K562 (cell line): ENCODE results near the gene EBF4. TPM values are rescaled to one million over a fixed set of nuclear protein-coding genes. Genes with fewer than 3 reads are reported as not detected.

ENCODE experiments used
- C11orf30 ChIP-seq: fragments of 450-650 bp; IDR thresholded peaks from 2 replicates; pipeline ENCODE4 v1.6.1; 2016; ENCODE audit warnings: low read depth, mild to moderate bottlenecking
- FUS ChIP-seq: fragments of 200-400 bp; formaldehyde crosslinking; optimal IDR thresholded peaks from 2 replicates; pipeline ENCODE3; 2017; ENCODE audit warnings: low read depth, low read length
- GABPB2 ChIP-seq: fragments of 250-450 bp; sonication (Bioruptor Pico); conservative IDR thresholded peaks from 2 replicates; pipeline ENCODE4 v1.5.1; 2021; ENCODE audit warnings: mild to moderate bottlenecking
- GTF2E2 ChIP-seq: fragments of 200-800 bp; sonication (Bioruptor generic); IDR thresholded peaks from 2 replicates; pipeline ENCODE4 v1.6.1; 2016; ENCODE audit warnings: missing genetic modification characterization, missing compliant biosample characterization
- JUNB ChIP-seq: fragments of 450-650 bp; formaldehyde crosslinking; conservative IDR thresholded peaks from 2 replicates; pipeline ENCODE4 v1.4.0; 2020; ENCODE audit warnings: mild to moderate bottlenecking
- KAT2B ChIP-seq: IDR thresholded peaks from one replicate; pipeline ENCODE4 v1.6.1; 2012; ENCODE audit warnings: low read depth, mild to moderate bottlenecking, control low read depth, inconsistent platforms, low read length, moderate library complexity
- LCOR ChIP-seq: sonication (generic); formaldehyde crosslinking; IDR thresholded peaks from 2 replicates; pipeline ENCODE4 v1.8.0; 2022; ENCODE audit warnings: mild to moderate bottlenecking, missing genetic modification reagents
- POLR2B ChIP-seq: fragments of 450-650 bp; IDR thresholded peaks from 2 replicates; pipeline ENCODE4 v1.6.1; 2018; ENCODE audit warnings: low read depth; ENCODE audit not compliant: partially characterized antibody
- POLR2G ChIP-seq: fragments of 200-400 bp; formaldehyde crosslinking; IDR thresholded peaks from 2 replicates; pipeline ENCODE4 v1.6.1; 2017; ENCODE audit warnings: low read depth, mild to moderate bottlenecking, antibody characterized with exemption, low read length, moderate library complexity
- RCOR1 ChIP-seq, 2 experiments: IDR thresholded peaks; 2 replicates each; pipeline ENCODE4 v1.6.1; 2012; ENCODE audit warnings: low read depth in 2 of 2, low read length in 2 of 2, borderline replicate concordance in 1 of 2, improper control_type of control experiment in 1 of 2
- SREBF1 ChIP-seq: fragments of 150-350 bp; IDR thresholded peaks from 2 replicates; pipeline ENCODE4 v1.6.1; 2014; ENCODE audit warnings: antibody characterized with exemption, low read depth, low read length, borderline replicate concordance
- TARDBP ChIP-seq: fragments of 450-650 bp; IDR thresholded peaks from 2 replicates; pipeline ENCODE4 v1.6.1; 2016
- TBP ChIP-seq: optimal IDR thresholded peaks from 2 replicates; pipeline ENCODE3; 2011; ENCODE audit warnings: low read depth, low read length, improper control_type of control experiment
- YBX1 ChIP-seq: fragments of 450-650 bp; IDR thresholded peaks from 2 replicates; pipeline ENCODE4 v1.7.1; 2016; ENCODE audit warnings: mild to moderate bottlenecking
- ZC3H11A ChIP-seq: IDR thresholded peaks from 2 replicates; pipeline ENCODE4 v1.6.1; 2012; ENCODE audit warnings: low read depth, low read length, improper control_type of control experiment
- ZFP36 ChIP-seq: fragments of 150-350 bp; IDR thresholded peaks from 2 replicates; pipeline ENCODE4 v1.6.1; 2018; ENCODE audit warnings: low read length, low read depth; ENCODE audit not compliant: partially characterized antibody
- ZNF3 ChIP-seq: fragments of 250-450 bp; sonication (Bioruptor Pico); IDR thresholded peaks from 2 replicates; pipeline ENCODE4 v1.5.0; 2021; ENCODE audit warnings: mild to moderate bottlenecking, moderate library complexity
- ZNF699 ChIP-seq: fragments of 250-450 bp; sonication (Bioruptor Pico); IDR thresholded peaks from 2 replicates; pipeline ENCODE4 v1.8.0; 2021; ENCODE audit warnings: mild to moderate bottlenecking, moderate library complexity; ENCODE audit not compliant: insufficient replicate concordance
- ZNF778 ChIP-seq: fragments of 450-650 bp; formaldehyde crosslinking; IDR thresholded peaks from 2 replicates; pipeline ENCODE4 v1.4.0; 2020; ENCODE audit warnings: mild to moderate bottlenecking, moderate library complexity
- ZZZ3 ChIP-seq: fragments of 450-650 bp; IDR thresholded peaks from 2 replicates; pipeline ENCODE4 v1.6.1; 2016; ENCODE audit warnings: antibody characterized with exemption, mild to moderate bottlenecking, moderate library complexity
- polyA plus RNA-seq, 8 experiments: library from polyadenylated mRNA; depleted of rRNA in 4 of 8; stranded (reverse) in 5 of 8; unstranded in 3 of 8; fragments of >200 nt; fragmentation: Nextera tagmentation in 2 of 8; fragmentation: Illumina TruSeq in 1 of 8; extraction: Ambion mirVana in 2 of 8; extraction: Trizol in 1 of 8; gene quantifications; 2 replicates each; pipeline versions ENCODE4 v1.2.1 to v1.2.3, GENCODE V29; 2011 to 2014; ENCODE audit warnings: inconsistent platforms in 1 of 8, missing spikeins in 1 of 8
- total RNA-seq, 7 experiments: library from RNA; depleted of rRNA in 6 of 7; stranded (reverse); fragments of >200 nt in 6 of 7; fragmentation: Illumina TruSeq in 2 of 7; extraction: Trizol in 2 of 7; gene quantifications; 2 replicates each; pipeline versions ENCODE4 v1.2.1 to v1.2.3, GENCODE V29; 2011 to 2021; ENCODE audit warnings: low replicate concordance in 1 of 7
- TF ChIP-seq, protein P1 (sequence below): sonication (generic); formaldehyde crosslinking; IDR thresholded peaks from 2 replicates; pipeline ENCODE4 v1.8.1; 2022; ENCODE audit warnings: missing genetic modification reagents
- TF ChIP-seq, protein P2 (sequence below): IDR thresholded peaks from 2 replicates; pipeline ENCODE4 v1.6.1; 2016; ENCODE audit warnings: missing genetic modification characterization, missing compliant biosample characterization
- TF ChIP-seq, protein P3 (sequence below), 2 experiments: fragments of 450-650 bp in 1 of 2; sonication (generic) in 1 of 2; formaldehyde crosslinking; conservative IDR thresholded peaks; 2 replicates each; pipeline versions ENCODE4 v1.4.0 to v1.8.1; 2020 to 2022; ENCODE audit warnings: mild to moderate bottlenecking in 1 of 2, missing genetic modification reagents in 1 of 2
- TF ChIP-seq, protein P4 (sequence below): fragments of 450-650 bp; formaldehyde crosslinking; IDR thresholded peaks from 2 replicates; pipeline ENCODE4 v1.4.0; 2022; ENCODE audit warnings: missing genetic modification characterization

Gene EBF4
- total and polyA plus RNA-seq, 9 of the 15 experiments (the other 6 are each of a cell fraction or from before 2014, with no cell fraction given) = 0.09 TPM; not detected in 8

- TF ChIP-seq GABPB2 (CRISPR knock-in tag) = no peak
- TF ChIP-seq ZNF699 = no peak
- peak; percentile 87 for TF ChIP-seq FUS
- TF ChIP-seq POLR2G = peak; percentile 99
- TF ChIP-seq, protein P1, sequence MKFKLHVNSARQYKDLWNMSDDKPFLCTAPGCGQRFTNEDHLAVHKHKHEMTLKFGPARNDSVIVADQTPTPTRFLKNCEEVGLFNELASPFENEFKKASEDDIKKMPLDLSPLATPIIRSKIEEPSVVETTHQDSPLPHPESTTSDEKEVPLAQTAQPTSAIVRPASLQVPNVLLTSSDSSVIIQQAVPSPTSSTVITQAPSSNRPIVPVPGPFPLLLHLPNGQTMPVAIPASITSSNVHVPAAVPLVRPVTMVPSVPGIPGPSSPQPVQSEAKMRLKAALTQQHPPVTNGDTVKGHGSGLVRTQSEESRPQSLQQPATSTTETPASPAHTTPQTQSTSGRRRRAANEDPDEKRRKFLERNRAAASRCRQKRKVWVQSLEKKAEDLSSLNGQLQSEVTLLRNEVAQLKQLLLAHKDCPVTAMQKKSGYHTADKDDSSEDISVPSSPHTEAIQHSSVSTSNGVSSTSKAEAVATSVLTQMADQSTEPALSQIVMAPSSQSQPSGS = no peak
- TF ChIP-seq KAT2B = no peak
- TF ChIP-seq, protein P2, sequence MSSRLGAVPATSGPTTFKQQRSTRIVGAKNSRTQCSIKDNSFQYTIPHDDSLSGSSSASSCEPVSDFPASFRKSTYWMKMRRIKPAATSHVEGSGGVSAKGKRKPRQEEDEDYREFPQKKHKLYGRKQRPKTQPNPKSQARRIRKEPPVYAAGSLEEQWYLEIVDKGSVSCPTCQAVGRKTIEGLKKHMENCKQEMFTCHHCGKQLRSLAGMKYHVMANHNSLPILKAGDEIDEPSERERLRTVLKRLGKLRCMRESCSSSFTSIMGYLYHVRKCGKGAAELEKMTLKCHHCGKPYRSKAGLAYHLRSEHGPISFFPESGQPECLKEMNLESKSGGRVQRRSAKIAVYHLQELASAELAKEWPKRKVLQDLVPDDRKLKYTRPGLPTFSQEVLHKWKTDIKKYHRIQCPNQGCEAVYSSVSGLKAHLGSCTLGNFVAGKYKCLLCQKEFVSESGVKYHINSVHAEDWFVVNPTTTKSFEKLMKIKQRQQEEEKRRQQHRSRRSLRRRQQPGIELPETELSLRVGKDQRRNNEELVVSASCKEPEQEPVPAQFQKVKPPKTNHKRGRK (tag) = no peak
- no peak for TF ChIP-seq ZNF3 (CRISPR knock-in tag)
- TF ChIP-seq, protein P3, sequence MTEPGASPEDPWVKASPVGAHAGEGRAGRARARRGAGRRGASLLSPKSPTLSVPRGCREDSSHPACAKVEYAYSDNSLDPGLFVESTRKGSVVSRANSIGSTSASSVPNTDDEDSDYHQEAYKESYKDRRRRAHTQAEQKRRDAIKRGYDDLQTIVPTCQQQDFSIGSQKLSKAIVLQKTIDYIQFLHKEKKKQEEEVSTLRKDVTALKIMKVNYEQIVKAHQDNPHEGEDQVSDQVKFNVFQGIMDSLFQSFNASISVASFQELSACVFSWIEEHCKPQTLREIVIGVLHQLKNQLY (CRISPR knock-in tag; conservative IDR thresholded peaks at IDR 0.05) = no peak
- TF ChIP-seq GTF2E2 (tag) = peak; percentile 85
- peak; percentile 51 for TF ChIP-seq POLR2B
- no peak for TF ChIP-seq TBP
- no peak for TF ChIP-seq TARDBP
- TF ChIP-seq RCOR1 (IDR thresholded peaks at IDR 0.05; ENCODE audit: borderline replicate concordance in 1 of 2, low read depth in 2 of 2, low read length in 2 of 2) = no peak
- no peak for TF ChIP-seq ZC3H11A
- TF ChIP-seq SREBF1 = 0 out of 2 replicates have a peak, but pooled peaks have one; percentile 58
- TF ChIP-seq JUNB (CRISPR knock-in tag) = no peak
- no peak for TF ChIP-seq ZZZ3
- TF ChIP-seq C11orf30 = no peak
- no peak for TF ChIP-seq ZNF778 (CRISPR knock-in tag)
- TF ChIP-seq LCOR (CRISPR knock-in tag) = no peak
- TF ChIP-seq ZFP36 = no peak
- TF ChIP-seq, protein P4, sequence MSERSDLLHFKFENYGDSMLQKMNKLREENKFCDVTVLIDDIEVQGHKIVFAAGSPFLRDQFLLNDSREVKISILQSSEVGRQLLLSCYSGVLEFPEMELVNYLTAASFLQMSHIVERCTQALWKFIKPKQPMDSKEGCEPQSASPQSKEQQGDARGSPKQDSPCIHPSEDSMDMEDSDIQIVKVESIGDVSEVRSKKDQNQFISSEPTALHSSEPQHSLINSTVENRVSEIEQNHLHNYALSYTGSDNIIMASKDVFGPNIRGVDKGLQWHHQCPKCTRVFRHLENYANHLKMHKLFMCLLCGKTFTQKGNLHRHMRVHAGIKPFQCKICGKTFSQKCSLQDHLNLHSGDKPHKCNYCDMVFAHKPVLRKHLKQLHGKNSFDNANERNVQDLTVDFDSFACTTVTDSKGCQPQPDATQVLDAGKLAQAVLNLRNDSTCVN (CRISPR knock-in tag) = no peak
- no peak for TF ChIP-seq YBX1
These were observed 40.5 kb upstream of the EBF4 start, which contains the start of gene NOP56 (continued) for GRCh38 chr20:2651772-2652723.
